ENCODE data around the gene HGD. TPM values are rescaled to one million over a fixed set of nuclear protein-coding genes. Genes with fewer than 3 reads are reported as not detected.

HGD gene
- polyA plus RNA-seq, 1 of the 3 experiments (the other 2 are of a cell fraction): not detected

- H3K79me2 ChIP-seq (ENCODE audit: insufficient read depth): no peaks in the 10 kb centered on the region
- POLR2A ChIA-PET: no interaction called here
- no peaks in the 10 kb centered on the region for H4K20me1 ChIP-seq (ENCODE audit: insufficient read depth)
These were observed 8.9 kb downstream of the HGD start for GRCh38 chr3:120673116-120673515.

More at GRCh38 chr3:120673116-120673515, 8.9 kb downstream of the HGD start:
- DNase-seq: no peak
- no peaks in the 10 kb centered on the region for H3K36me3 ChIP-seq (replicated peaks in 1 of 2; ENCODE audit: control insufficient read depth in 1 of 2, insufficient read depth in 2 of 2, low read length in 1 of 2)
- H3K4me2 ChIP-seq: no peak overlapping the region
- no peak for TF ChIP-seq TEAD4 (IDR thresholded peaks at IDR 0.05; ENCODE audit: borderline replicate concordance, insufficient read depth)
- TF ChIP-seq YY1 (IDR thresholded peaks at IDR 0.05; ENCODE audit: low read depth): no peak
- no peak for TF ChIP-seq RXRA (IDR thresholded peaks at IDR 0.05; ENCODE audit: borderline replicate concordance, low read depth)
- no peak for TF ChIP-seq MEF2A (IDR thresholded peaks at IDR 0.05; ENCODE audit: borderline replicate concordance, low read depth)
- no peak for TF ChIP-seq USF1 (IDR thresholded peaks at IDR 0.05; ENCODE audit: borderline replicate concordance, low read depth)
- TF ChIP-seq CHD2 (IDR thresholded peaks at IDR 0.05; ENCODE audit: low read length, partially characterized antibody): no peak
- no peak for TF ChIP-seq SMC3 (IDR thresholded peaks at IDR 0.05; ENCODE audit: low read depth, low read length)
- TF ChIP-seq ZBTB33 (IDR thresholded peaks at IDR 0.05; ENCODE audit: borderline replicate concordance, low read depth): no peak
- no peak for TF ChIP-seq NFIC (IDR thresholded peaks at IDR 0.05; ENCODE audit: borderline replicate concordance)
- no peak for TF ChIP-seq NRF1 (IDR thresholded peaks at IDR 0.05; ENCODE audit: low read depth, low read length)
- no peak for TF ChIP-seq GABPA (IDR thresholded peaks at IDR 0.05; ENCODE audit: low read depth)
- TF ChIP-seq REST (IDR thresholded peaks at IDR 0.05; ENCODE audit: low read depth, low read length): no peak
- no peak for TF ChIP-seq RAD21 (IDR thresholded peaks at IDR 0.05; ENCODE audit: low read length)
- TF ChIP-seq FOXJ3 (CRISPR knock-in tag; IDR thresholded peaks at IDR 0.05): no peak
- no peak for TF ChIP-seq POLR2AphosphoS5 (IDR thresholded peaks at IDR 0.05; ENCODE audit: low read depth, low read length)
- no peak for TF ChIP-seq MXI1 (IDR thresholded peaks at IDR 0.05; ENCODE audit: low read depth, low read length)
- TF ChIP-seq RCOR1 (IDR thresholded peaks at IDR 0.05; ENCODE audit: low read length): no peak
- TF ChIP-seq PBX3 (IDR thresholded peaks at IDR 0.05): no peak
- no peak for TF ChIP-seq SIN3A (IDR thresholded peaks at IDR 0.05; ENCODE audit: borderline replicate concordance, low read depth, low read length)
- H3F3A ChIP-seq (replicated peaks; ENCODE audit: insufficient read depth): no peaks in the 10 kb centered on the region
- H3K9me2 ChIP-seq: no peaks in the 10 kb centered on the region
- H2AFZ ChIP-seq (ENCODE audit: low read depth): no peak overlapping the region
- H3K9me3 ChIP-seq: no peaks in the 10 kb centered on the region
- H3K27me3 ChIP-seq (ENCODE audit: insufficient read depth): no peaks in the 10 kb centered on the region
- H3K9ac ChIP-seq: no peak overlapping the region
- CTCF ChIA-PET: interaction anchor here (1.5 kb wide), 1 partner anchor 9 kb away, joined by 7 read pairs; the partner anchor contains the start of gene HGD
- peaks cover 0 to under 1% of the 10 kb centered on the region in 2 experiments; a peak in 2 of 4 replicates for H3K4me1 ChIP-seq (ENCODE audit: control insufficient read depth in 1 of 2, insufficient read depth in 2 of 2, low read depth in 1 of 2, low read length in 1 of 2)
- 22% methylated on average over 2 of the region's 2 CpGs for WGBS (ENCODE audit: low lambda C conversion rate)
- H3K4me3 ChIP-seq (ENCODE audit: low read depth in 2 of 2, low read length in 1 of 2): no peak overlapping the region
- H3K27ac ChIP-seq (ENCODE audit: low read depth in 2 of 2, low read length in 1 of 2): no peak overlapping the region

Data from SK-N-SH (cell line).